DMS114 treated with DMSO at 0.1 percent for 48 hours (cell line): ENCODE data around the gene MINDY3.
A peak's percentile ranks its signal among the peaks of the same experiment; 100 is the strongest.
"Not testable (repeated sequence)": the region's sequence is repeated elsewhere in the genome, so short reads cannot be mapped to it uniquely, and the experiment has no call there.

Source experiments
- DNase-seq: peaks from one replicate; lab custom pipeline; 2025; ENCODE audit not compliant: unreplicated experiment; lab: John Stamatoyannopoulos, UW

The MINDY3 gene

GRCh38 chr10:15857107-15857575 lies 3.2 kb downstream of the MINDY3 start:
- DNase-seq: no peak

- DNase-seq: no peak
Observed at GRCh38 chr10:15856328-15857015, 3.8 kb downstream of the MINDY3 start.

- no peak for DNase-seq
Observed at GRCh38 chr10:15853800-15854199, 6.5 kb downstream of the MINDY3 start.

GRCh38 chr10:15852111-15852557 lies 8.2 kb downstream of the MINDY3 start:
- DNase-seq: no peak

GRCh38 chr10:15850337-15850978 lies 9.8 kb downstream of the MINDY3 start:
- not testable (repeated sequence) for DNase-seq

- no peak for DNase-seq
Observed at GRCh38 chr10:15849316-15849715, 11.0 kb downstream of the MINDY3 start.

GRCh38 chr10:15847481-15847880 lies 12.8 kb downstream of the MINDY3 start:
- no peak for DNase-seq

GRCh38 chr10:15844517-15844916 lies 15.8 kb downstream of the MINDY3 start:
- no peak for DNase-seq

- DNase-seq: no peak
Observed at GRCh38 chr10:15843695-15844094, 16.6 kb downstream of the MINDY3 start.

GRCh38 chr10:15842556-15843169 lies 17.6 kb downstream of the MINDY3 start:
- DNase-seq: no peak

GRCh38 chr10:15841696-15842095 lies 18.6 kb downstream of the MINDY3 start:
- DNase-seq: no peak

- DNase-seq: no peak
Observed at GRCh38 chr10:15836807-15837206, 23.5 kb downstream of the MINDY3 start.

- DNase-seq: no peak
Observed at GRCh38 chr10:15829495-15829894, 30.8 kb downstream of the MINDY3 start.

GRCh38 chr10:15824498-15824897 lies 35.8 kb downstream of the MINDY3 start:
- DNase-seq: peak; percentile 24

GRCh38 chr10:15822131-15822530 lies 38.2 kb downstream of the MINDY3 start:
- no peak for DNase-seq

- no peak for DNase-seq
Observed at GRCh38 chr10:15821046-15821683, 39.1 kb downstream of the MINDY3 start.

GRCh38 chr10:15817409-15818046 lies 42.8 kb downstream of the MINDY3 start:
- DNase-seq: no peak

- no peak for DNase-seq
Observed at GRCh38 chr10:15815242-15815885, 44.9 kb downstream of the MINDY3 start.

- no peak for DNase-seq
Observed at GRCh38 chr10:15814565-15814964, 45.7 kb downstream of the MINDY3 start.

GRCh38 chr10:15813415-15813814 lies 46.9 kb downstream of the MINDY3 start:
- DNase-seq: no peak

GRCh38 chr10:15809450-15809849 lies 50.9 kb downstream of the MINDY3 start:
- no peak for DNase-seq
